IMR-90 (cell line): ENCODE data around the gene PDE4B. TPM values are rescaled to one million over a fixed set of nuclear protein-coding genes. Genes with fewer than 3 reads are reported as not detected.

Experiments used
- ATAC-seq: fragments of 200-7000 bp; cut with Tn5 transposase; 2 replicates; pipeline ENCODE4 v1.9.1; 2020; ENCODE audit warnings: low read depth, mild to moderate bottlenecking, moderate library complexity
- BruUV-seq: library from RNA; stranded (reverse); fragments of 400-500 nt; replicated peaks from 2 replicates; lab custom pipeline; 2021; lab: Mats Ljungman, UMichigan
- CTCF ChIA-PET: fragments of 300-600 bp; formaldehyde crosslinking; extraction: SDS; loops from one replicate; lab custom pipeline; 2021; ENCODE audit warnings: antibody characterized with exemption; lab: Yijun Ruan, JAX
- POLR2A ChIA-PET: fragments of 300-600 bp; sonication (Branson Sonifier 250); formaldehyde crosslinking; loops from one replicate; lab custom pipeline; 2022; ENCODE audit warnings: antibody characterized with exemption; ENCODE audit not compliant: unreplicated experiment; lab: Charles Lee
- DNase-seq: peaks from one replicate; pipeline ENCODE4 v3.0.0; 2013
- H2AFZ ChIP-seq: replicated peaks from 2 replicates; pipeline ENCODE3; 2013; ENCODE audit warnings: low read length, mild to moderate bottlenecking; ENCODE audit not compliant: poor library complexity
- H2AK5ac ChIP-seq: 2 replicates; pipeline ENCODE4 v1.6.1; 2013; ENCODE audit warnings: low read depth, low read length, inconsistent platforms
- H2AK9ac ChIP-seq: replicated peaks from 2 replicates; pipeline ENCODE3; 2013; ENCODE audit warnings: mild to moderate bottlenecking, low read depth, low read length, moderate library complexity; ENCODE audit not compliant: poor library complexity
- H2BK120ac ChIP-seq: 2 replicates; pipeline ENCODE4 v1.6.1; 2013; ENCODE audit warnings: low read depth, low read length, inconsistent platforms
- H2BK15ac ChIP-seq: 3 replicates; pipeline ENCODE4 v1.6.1; 2013; ENCODE audit warnings: low read depth, low read length, inconsistent platforms
- H2BK20ac ChIP-seq: 2 replicates; pipeline ENCODE4 v1.6.1; 2013; ENCODE audit warnings: low read depth, mild to moderate bottlenecking, inconsistent platforms, low read length, moderate library complexity
- H2BK5ac ChIP-seq: 2 replicates; pipeline ENCODE4 v1.6.1; 2013; ENCODE audit warnings: mild to moderate bottlenecking, low read depth, low read length, inconsistent platforms; ENCODE audit not compliant: poor library complexity, severe bottlenecking
- H3K14ac ChIP-seq: replicated peaks from 2 replicates; pipeline ENCODE4 v1.6.1; 2013; ENCODE audit warnings: low read depth, low read length, inconsistent platforms
- H3K18ac ChIP-seq: 2 replicates; pipeline ENCODE4 v1.6.1; 2013; ENCODE audit warnings: low read depth, low read length, control low read depth
- H3K23ac ChIP-seq: 2 replicates; pipeline ENCODE4 v1.6.1; 2013; ENCODE audit warnings: low read depth, low read length, inconsistent platforms
- H3K27ac ChIP-seq: 2 replicates; pipeline ENCODE4 v1.5.1; 2013; ENCODE audit warnings: mild to moderate bottlenecking, control low read depth, low read length; ENCODE audit not compliant: insufficient read depth
- H3K27me3 ChIP-seq: 2 replicates; pipeline ENCODE4 v1.6.1; 2013; ENCODE audit warnings: low read length; ENCODE audit not compliant: control insufficient read depth, insufficient read depth
- H3K36me3 ChIP-seq: 2 replicates; pipeline ENCODE4 v1.6.1; 2013; ENCODE audit warnings: low read length, mixed read lengths; ENCODE audit not compliant: control insufficient read depth, insufficient read depth
- H3K4ac ChIP-seq: 2 replicates; pipeline ENCODE4 v1.6.1; 2013; ENCODE audit warnings: low read depth, low read length, inconsistent platforms
- H3K4me1 ChIP-seq: 2 replicates; pipeline ENCODE4 v1.6.1; 2013; ENCODE audit warnings: low read length, mixed read lengths; ENCODE audit not compliant: control insufficient read depth, insufficient read depth
- H3K4me2 ChIP-seq: 2 replicates; pipeline ENCODE4 v1.6.1; 2013; ENCODE audit warnings: low read depth, mild to moderate bottlenecking, control low read depth, low read length, moderate library complexity
- H3K4me3 ChIP-seq: 2 replicates; pipeline ENCODE4 v1.5.1; 2013; ENCODE audit warnings: low read depth, mild to moderate bottlenecking, control low read depth, low read length, moderate library complexity; ENCODE audit not compliant: insufficient read depth
- H3K56ac ChIP-seq: 2 replicates; pipeline ENCODE4 v1.6.1; 2013; ENCODE audit warnings: low read length, inconsistent platforms; ENCODE audit not compliant: insufficient read depth; ENCODE audit errors: extremely low read depth
- H3K79me1 ChIP-seq, 2 experiments: 2 replicates each; pipeline ENCODE4 v1.6.1; 2013; ENCODE audit warnings: low read length in 2 of 2, inconsistent platforms in 1 of 2, low read depth in 1 of 2
- H3K9ac ChIP-seq: 2 replicates; pipeline ENCODE4 v1.6.1; 2013; ENCODE audit warnings: low read depth, low read length, control low read depth
- H3K9me1 ChIP-seq: 2 replicates; pipeline ENCODE4 v1.6.1; 2013; ENCODE audit warnings: low read length, inconsistent platforms; ENCODE audit not compliant: insufficient read depth
- H3K9me3 ChIP-seq: 2 replicates; pipeline ENCODE4 v1.6.1; 2013; ENCODE audit warnings: low read length; ENCODE audit not compliant: control insufficient read depth, insufficient read depth
- H4K20me1 ChIP-seq: 2 replicates; pipeline ENCODE4 v1.6.1; 2013; ENCODE audit warnings: low read length, inconsistent platforms; ENCODE audit not compliant: insufficient read depth
- H4K5ac ChIP-seq: 2 replicates; pipeline ENCODE4 v1.6.1; 2013; ENCODE audit warnings: mild to moderate bottlenecking, low read depth, low read length, control low read depth
- H4K8ac ChIP-seq, 2 experiments: 2 replicates each; pipeline ENCODE4 v1.6.1; 2013; ENCODE audit warnings: low read depth in 2 of 2, low read length in 2 of 2, control low read depth in 1 of 2, inconsistent platforms in 1 of 2
- H4K91ac ChIP-seq: 2 replicates; pipeline ENCODE4 v1.6.1; 2013; ENCODE audit warnings: low read depth, low read length, inconsistent platforms; ENCODE audit not compliant: insufficient read depth
- BHLHE40 ChIP-seq: fragments of 150-350 bp; IDR thresholded peaks from 2 replicates; pipeline ENCODE4 v1.6.1; 2016; ENCODE audit warnings: mild to moderate bottlenecking, low read depth, low read length
- CEBPB ChIP-seq: IDR thresholded peaks from 2 replicates; pipeline ENCODE4 v1.6.1; 2012; ENCODE audit warnings: low read depth, low read length, improper control_type of control experiment
- CHD1 ChIP-seq: IDR thresholded peaks from 2 replicates; pipeline ENCODE4 v1.6.1; 2012; ENCODE audit warnings: low read depth, low read length, improper control_type of control experiment
- FOS ChIP-seq: fragments of 150-350 bp; IDR thresholded peaks from 2 replicates; pipeline ENCODE4 v1.6.1; 2016; ENCODE audit warnings: low read depth, low read length
- MAFK ChIP-seq: IDR thresholded peaks from 2 replicates; pipeline ENCODE4 v1.6.1; 2012; ENCODE audit warnings: low read depth, low read length, improper control_type of control experiment
- MAZ ChIP-seq: IDR thresholded peaks from 2 replicates; pipeline ENCODE4 v1.6.1; 2012; ENCODE audit warnings: low read depth, mild to moderate bottlenecking, low read length, improper control_type of control experiment, moderate library complexity, borderline replicate concordance
- NFE2L2 ChIP-seq: fragments of 150-350 bp; IDR thresholded peaks from 2 replicates; pipeline ENCODE4 v1.6.1; 2016; ENCODE audit warnings: low read depth, mild to moderate bottlenecking, low read length
- RAD21 ChIP-seq: IDR thresholded peaks from 2 replicates; pipeline ENCODE4 v1.6.1; 2012; ENCODE audit warnings: low read length, improper control_type of control experiment
- RCOR1 ChIP-seq: IDR thresholded peaks from 2 replicates; pipeline ENCODE4 v1.6.1; 2012; ENCODE audit warnings: mild to moderate bottlenecking, low read length, improper control_type of control experiment; ENCODE audit not compliant: insufficient replicate concordance
- RFX5 ChIP-seq: IDR thresholded peaks from 2 replicates; pipeline ENCODE4 v1.8.0; 2012; ENCODE audit warnings: low read depth, mild to moderate bottlenecking, low read length, moderate library complexity
- USF2 ChIP-seq: fragments of 150-350 bp; IDR thresholded peaks from 2 replicates; pipeline ENCODE4 v1.6.1; 2017; ENCODE audit warnings: mild to moderate bottlenecking, antibody characterized with exemption, low read length, low read depth
- WGBS, 2 experiments: methylation state at CpG; one replicate each; pipeline versions ENCODE4 v1.1.5 to v1.1.7; 2013; ENCODE audit warnings: missing lambda C conversion rate in 2 of 2; ENCODE audit not compliant: insufficient read length in 1 of 2; ENCODE audit errors: extremely low coverage in 2 of 2; 5-methylcytosine and 5-hydroxymethylcytosine counted together
- dilution Hi-C: fragments of 300-500 bp; cut with HindIII; formaldehyde crosslinking; loops from one replicate; pipeline ENCODE4 v1.14.3; 2018; ENCODE audit warnings: low sequenced_read_pairs; ENCODE audit not compliant: unreplicated experiment
- in situ Hi-C: fragments of 300-500 bp; cut with MboI; formaldehyde crosslinking; loops from 3 replicates; pipeline ENCODE4 v1.14.3; 2019; ENCODE audit warnings: low sequenced_read_pairs, inconsistent platforms, mixed read lengths
- intact Hi-C: fragments of 100-400 bp; cut with micrococcal nuclease; formaldehyde crosslinking; loops from 2 replicates; pipeline ENCODE4 v1.10.0; 2022
- polyA plus RNA-seq, 3 experiments: library from polyadenylated mRNA; depleted of rRNA; stranded (reverse); fragments of >200 nt; gene quantifications; 2 replicates each; pipeline ENCODE4 v1.2.3, GENCODE V29; 2012; ENCODE audit warnings: low replicate concordance in 1 of 3
- total RNA-seq: library from RNA; depleted of rRNA; stranded (reverse); fragments of >200 nt; gene quantifications from 2 replicates; pipeline ENCODE4 v1.2.3, GENCODE V29; 2012

Gene PDE4B
- total and polyA plus RNA-seq, 2 of the 4 experiments (the other 2 are of a cell fraction), result 5.8 to 21.3 TPM

GRCh38 chr1:65910432-65910831 lies 117.7 kb downstream of the PDE4B start:
- Histone ChIP-seq H2BK20ac (no peak overlapping the region), H3K4me2 (no peak overlapping the region), H3K27ac (no peak overlapping the region), H3K27me3 (no peaks in the 10 kb centered on the region), H3K18ac (no peak overlapping the region), H3K79me1 (no peaks in the 10 kb centered on the region), H2AFZ (no peak overlapping the region), H3K4ac (no peak overlapping the region), H3K9me3 (no peaks in the 10 kb centered on the region), H4K91ac (no peak overlapping the region), H2BK120ac (no peak overlapping the region), H3K9ac (no peak overlapping the region), H3K4me1 (no peaks in the 10 kb centered on the region), H2BK5ac (no peak overlapping the region), H3K14ac (no peak overlapping the region), H3K4me3 (no peak overlapping the region), H2AK9ac (no peak overlapping the region), H3K9me1 (no peaks in the 10 kb centered on the region), H2AK5ac (no peak overlapping the region), H3K23ac (no peak overlapping the region), H4K5ac (no peak overlapping the region), H3K36me3 (no peaks in the 10 kb centered on the region), H2BK15ac (no peak overlapping the region), H4K20me1 (no peaks in the 10 kb centered on the region), H4K8ac (no peak overlapping the region), H3K56ac (no peak overlapping the region)
- dilution Hi-C loops (no loop called here), intact Hi-C loops (no loop called here), in situ Hi-C loops (no loop called here)
- BruUV-seq, result no TSS peak
- ChIA-PET CTCF (no interaction called here), POLR2A (no interaction called here)
- DNase-seq, result no peak
- 50% methylated on average over 1 of the region's 2 CpGs; no CpG with 5 or more reads in 1 of the 2 experiments for WGBS, 2 experiments
- no peak for TF ChIP-seq MAZ
- TF ChIP-seq FOS, result no peak
- no peak for TF ChIP-seq RAD21
- TF ChIP-seq NFE2L2, result no peak
- no peak for TF ChIP-seq RCOR1
- TF ChIP-seq MAFK, result no peak
- no peak for TF ChIP-seq CEBPB
- TF ChIP-seq CHD1, result no peak
- no peak for TF ChIP-seq BHLHE40
- TF ChIP-seq USF2, result no peak
- TF ChIP-seq RFX5, result no peak
- no peak for ATAC-seq
